BE2C (cell line): ENCODE data around the gene P2RX6.
"Not testable (repeated sequence)": the region's sequence is repeated elsewhere in the genome, so short reads cannot be mapped to it uniquely, and the experiment has no call there.

ENCODE experiments used
- DNase-seq: peaks from one replicate; pipeline ENCODE4 v3.0.0-alpha.2; 2020
- H3K27me3 ChIP-seq: fragments of 250-450 bp; sonication (Bioruptor Pico); 2 replicates; pipeline ENCODE4 v1.5.1; 2020; ENCODE audit warnings: mild to moderate bottlenecking
- H3K36me3 ChIP-seq: fragments of 250-450 bp; sonication (Bioruptor Pico); 2 replicates; pipeline ENCODE4 v1.5.1; 2020; ENCODE audit warnings: mild to moderate bottlenecking
- H3K4me1 ChIP-seq: fragments of 250-450 bp; sonication (Bioruptor Pico); 2 replicates; pipeline ENCODE4 v1.5.1; 2020
- H3K4me3 ChIP-seq: 2 replicates; pipeline ENCODE4 v1.5.1; 2011; ENCODE audit warnings: low read depth, low read length
- H3K9me3 ChIP-seq: fragments of 250-450 bp; sonication (Bioruptor Pico); 2 replicates; pipeline ENCODE4 v1.5.1; 2020
- CTCF ChIP-seq: IDR thresholded peaks from 2 replicates; pipeline ENCODE4 v1.5.1; 2012; ENCODE audit warnings: mild to moderate bottlenecking, low read depth, low read length

The P2RX6 gene

GRCh38 chr22:20970939-20971657 is 43.9 kb upstream of the P2RX6 start:
- no peaks in the 10 kb centered on the region for H3K4me1 ChIP-seq
- DNase-seq, result no peak
- H3K4me3 ChIP-seq, result no peak overlapping the region
- no peak for TF ChIP-seq CTCF
- H3K9me3 ChIP-seq, result no peaks in the 10 kb centered on the region
- no peaks in the 10 kb centered on the region for H3K27me3 ChIP-seq
- no peaks in the 10 kb centered on the region for H3K36me3 ChIP-seq

GRCh38 chr22:20972014-20972694 is 42.8 kb upstream of the P2RX6 start:
- H3K27me3 ChIP-seq, H3K36me3 ChIP-seq, H3K4me3 ChIP-seq, DNase-seq, H3K4me1 ChIP-seq, H3K9me3 ChIP-seq: not testable (repeated sequence)

- no peak for DNase-seq
- no peaks in the 10 kb centered on the region for H3K27me3 ChIP-seq
Measured at GRCh38 chr22:20972933-20973577, 41.9 kb upstream of the P2RX6 start.

GRCh38 chr22:20973634-20974286 is 41.2 kb upstream of the P2RX6 start:
- H3K27me3 ChIP-seq, result no peaks in the 10 kb centered on the region
- TF ChIP-seq CTCF, result no peak
- DNase-seq, result no peak
- no peaks in the 10 kb centered on the region for H3K36me3 ChIP-seq
- no peaks in the 10 kb centered on the region for H3K4me1 ChIP-seq
- H3K4me3 ChIP-seq, result no peak overlapping the region
- no peaks in the 10 kb centered on the region for H3K9me3 ChIP-seq

More at GRCh38 chr22:20972933-20973577, 41.9 kb upstream of the P2RX6 start:
- TF ChIP-seq CTCF, result no peak
- Histone ChIP-seq H3K4me1 (no peaks in the 10 kb centered on the region), H3K9me3 (no peaks in the 10 kb centered on the region), H3K36me3 (no peaks in the 10 kb centered on the region), H3K4me3 (no peak overlapping the region)

GRCh38 chr22:20974336-20974955 is 40.5 kb upstream of the P2RX6 start:
- Histone ChIP-seq H3K4me3 (no peak overlapping the region), H3K4me1 (no peaks in the 10 kb centered on the region), H3K9me3 (no peaks in the 10 kb centered on the region), H3K36me3 (no peaks in the 10 kb centered on the region), H3K27me3 (no peaks in the 10 kb centered on the region)
- DNase-seq, result no peak
- no peak for TF ChIP-seq CTCF

- Histone ChIP-seq H3K4me1 (no peaks in the 10 kb centered on the region), H3K36me3 (no peaks in the 10 kb centered on the region), H3K9me3 (no peaks in the 10 kb centered on the region), H3K4me3 (no peak overlapping the region), H3K27me3 (no peaks in the 10 kb centered on the region)
- no peak for DNase-seq
- no peak for TF ChIP-seq CTCF
Measured at GRCh38 chr22:20975541-20976290, 39.2 kb upstream of the P2RX6 start.
